SHP77 treated with DMSO at 0.1 percent for 48 hours (cell line): ENCODE data around the gene COBL.

Experiments used
- DNase-seq: peaks from one replicate; lab custom pipeline; 2025; lab: John Stamatoyannopoulos, UW

The COBL gene

DNA sequence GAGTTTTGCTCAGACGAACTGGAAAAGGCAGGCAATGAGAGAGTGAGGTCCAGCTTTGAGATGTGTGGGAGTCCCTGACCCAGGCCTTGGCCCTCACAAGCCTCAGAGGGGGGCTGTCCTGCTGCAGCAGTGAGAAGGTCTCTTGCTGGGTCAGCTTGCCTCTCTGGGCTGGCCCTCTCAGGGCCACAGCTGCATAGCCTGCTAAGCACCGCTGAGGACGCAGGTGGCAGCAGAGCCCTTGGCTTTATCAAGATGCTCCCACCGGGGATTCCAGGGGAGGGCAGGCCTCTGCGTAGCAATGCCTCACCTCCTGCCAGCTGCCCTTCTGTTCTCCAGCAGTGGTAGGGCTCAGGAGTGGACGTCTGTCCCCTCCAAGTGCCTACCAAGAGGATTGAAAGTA, 128.7 kb downstream of the COBL start:
- DNase-seq: peak; percentile 2

DNA sequence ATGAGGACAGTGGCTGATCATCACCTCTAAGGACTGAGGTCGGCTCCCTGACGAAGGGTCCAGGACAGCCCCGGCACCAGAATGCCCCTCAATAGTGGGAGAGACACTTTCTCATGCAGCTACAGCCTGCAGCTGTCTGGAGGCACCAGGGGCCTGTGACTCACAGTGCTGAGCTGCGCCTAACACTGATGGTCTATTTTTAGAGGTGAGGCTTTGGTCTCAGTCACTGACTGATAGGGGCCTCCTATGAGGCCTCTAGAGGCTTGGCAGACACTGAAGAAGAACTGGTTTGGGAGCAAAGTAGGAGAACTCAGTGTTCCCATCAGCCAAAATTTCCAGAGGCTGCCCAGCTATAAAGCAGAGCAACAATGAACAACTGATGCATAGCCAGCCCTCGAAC, 130.1 kb downstream of the COBL start:
- no peak for DNase-seq

DNA sequence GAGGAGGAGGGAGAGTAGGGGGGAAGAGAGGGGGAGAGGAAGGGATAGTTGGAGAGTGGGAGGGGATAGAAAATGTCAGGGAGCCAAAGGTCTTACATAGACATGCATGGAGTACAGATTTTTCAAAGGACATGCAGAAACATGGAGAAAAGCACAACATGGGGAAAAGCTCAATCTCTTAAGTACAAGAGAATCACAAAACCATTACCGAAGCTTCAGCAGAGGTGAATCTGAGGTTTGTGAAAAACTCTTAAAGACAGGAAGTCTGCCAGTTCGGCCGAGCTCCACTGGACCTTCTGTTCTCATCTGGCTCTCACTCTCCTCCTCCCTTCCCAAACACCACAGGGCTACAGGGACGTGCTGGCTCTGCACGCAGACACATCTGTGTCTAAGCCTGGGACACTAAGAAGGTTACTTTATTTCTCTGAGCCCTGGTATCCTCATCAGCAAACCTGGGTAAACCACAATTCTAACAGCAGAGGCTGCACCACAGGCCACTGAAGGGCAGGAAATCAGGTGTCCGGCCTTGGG, 133.9 kb downstream of the COBL start:
- DNase-seq: no peak

DNA sequence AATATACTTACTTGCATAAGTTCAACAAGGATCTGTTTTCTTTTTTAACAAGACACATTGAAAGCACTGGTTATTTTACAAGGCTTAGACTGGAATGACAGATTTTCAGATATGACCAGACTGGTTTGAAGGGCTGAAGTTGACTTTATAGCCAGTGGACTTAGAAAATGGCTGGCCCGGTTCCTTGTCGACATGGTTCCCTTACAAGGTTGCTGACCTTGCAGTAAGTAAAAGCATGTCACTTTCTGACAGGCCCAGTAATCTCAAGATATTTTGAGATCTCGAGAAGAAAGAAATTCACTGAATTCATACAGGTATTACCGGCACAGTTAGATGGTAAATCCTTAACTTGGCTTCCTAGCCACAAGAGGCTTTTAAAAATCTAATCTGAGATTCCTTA, 136.5 kb downstream of the COBL start:
- DNase-seq: no peak

DNA sequence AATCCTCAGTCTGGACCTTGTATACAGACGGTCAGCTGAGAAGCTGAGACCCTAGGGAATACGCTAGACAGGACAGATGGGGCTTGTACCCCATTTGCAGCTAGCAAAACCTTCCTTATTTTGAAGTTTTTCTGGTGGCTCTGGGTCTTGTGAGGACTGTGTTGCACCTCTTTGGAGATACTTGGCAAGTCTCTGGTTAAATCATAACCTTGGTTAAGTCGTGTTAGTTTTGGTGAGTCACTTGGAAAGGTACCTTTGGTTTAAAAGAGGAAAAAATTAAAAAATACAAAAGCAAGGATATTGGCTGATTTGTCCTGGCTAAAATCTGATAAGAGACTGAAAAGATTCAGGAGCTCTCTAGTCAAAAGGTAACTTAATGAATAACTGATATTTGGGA, 140.6 kb downstream of the COBL start:
- no peak for DNase-seq

DNA sequence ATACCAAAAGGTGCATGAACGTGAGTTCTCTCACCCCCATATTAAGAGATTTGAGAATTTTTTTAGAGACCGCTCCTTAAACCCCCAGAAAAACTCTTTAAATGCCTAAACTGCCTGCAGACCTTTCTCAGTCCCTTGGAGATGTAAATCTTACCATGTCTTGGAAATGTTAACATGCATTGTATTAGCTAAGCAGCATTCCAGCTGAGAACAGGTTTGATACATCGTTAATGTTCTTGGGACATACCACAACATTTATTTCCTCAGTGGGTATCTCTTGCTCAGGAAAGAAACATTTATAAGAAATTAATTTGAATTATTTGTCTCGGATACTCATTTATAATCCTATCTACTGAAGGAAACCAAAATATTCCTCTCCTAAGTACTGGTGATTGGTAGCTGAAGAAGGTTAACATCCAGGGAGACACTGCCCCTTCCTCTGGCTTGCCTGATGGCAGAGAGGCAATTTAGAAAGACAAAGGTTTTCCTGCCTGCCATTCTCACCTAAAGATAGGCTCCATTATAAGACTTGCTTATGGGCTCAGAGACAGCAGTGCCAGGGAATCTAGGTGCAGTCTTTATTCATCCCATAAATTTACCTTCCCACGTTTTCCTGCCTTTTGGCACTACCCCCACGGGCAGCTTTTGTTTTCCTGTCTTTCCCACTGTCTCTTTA, 141.2 kb downstream of the COBL start:
- DNase-seq: no peak

DNA sequence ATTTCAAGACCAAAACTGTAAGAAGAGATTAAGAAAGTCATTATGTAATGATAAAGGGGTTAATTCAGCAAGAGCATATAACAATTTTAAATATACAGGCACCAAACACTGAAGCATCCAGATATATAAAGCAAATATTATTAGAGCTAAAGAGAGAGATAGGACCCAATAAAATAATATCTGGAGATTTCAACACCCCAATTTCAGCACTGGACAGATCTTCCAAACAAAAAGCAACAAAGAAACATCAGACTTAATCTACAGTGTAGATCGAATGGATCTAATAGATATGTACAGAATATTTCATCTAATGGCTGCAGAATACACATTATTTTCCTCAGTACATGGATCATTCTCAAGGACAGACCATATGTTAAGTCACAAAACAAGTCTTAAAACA, 151.3 kb downstream of the COBL start:
- DNase-seq: no peak

DNA sequence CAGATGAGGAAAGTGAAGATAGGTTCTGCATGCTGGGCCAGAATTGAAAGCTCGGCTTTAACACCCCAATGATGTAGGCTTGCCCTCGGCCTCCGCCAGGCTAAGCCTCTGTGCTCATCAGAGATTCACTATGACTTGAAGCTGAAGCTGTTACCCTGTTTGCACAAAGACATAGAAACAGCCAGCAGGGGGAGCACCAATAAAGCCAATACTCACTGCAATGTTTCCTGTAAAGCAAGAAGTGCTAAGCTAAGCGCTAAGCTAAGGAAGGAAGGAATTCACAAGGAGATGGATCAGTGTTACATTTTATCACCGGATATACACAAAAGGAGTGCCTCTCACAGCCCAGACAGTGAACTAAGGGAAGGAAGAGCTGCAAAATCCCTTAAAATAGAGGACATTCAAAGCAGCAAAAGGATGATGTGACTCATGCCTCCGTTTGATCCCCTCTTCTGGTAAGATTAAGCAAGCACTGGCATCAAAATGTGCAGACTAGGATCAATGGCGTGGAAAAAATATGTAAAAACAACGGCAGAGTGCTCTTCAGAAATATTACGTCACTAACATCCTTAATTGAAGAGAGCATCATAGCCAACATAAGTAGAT, 153.8 kb downstream of the COBL start:
- DNase-seq: peak; percentile 62

DNA sequence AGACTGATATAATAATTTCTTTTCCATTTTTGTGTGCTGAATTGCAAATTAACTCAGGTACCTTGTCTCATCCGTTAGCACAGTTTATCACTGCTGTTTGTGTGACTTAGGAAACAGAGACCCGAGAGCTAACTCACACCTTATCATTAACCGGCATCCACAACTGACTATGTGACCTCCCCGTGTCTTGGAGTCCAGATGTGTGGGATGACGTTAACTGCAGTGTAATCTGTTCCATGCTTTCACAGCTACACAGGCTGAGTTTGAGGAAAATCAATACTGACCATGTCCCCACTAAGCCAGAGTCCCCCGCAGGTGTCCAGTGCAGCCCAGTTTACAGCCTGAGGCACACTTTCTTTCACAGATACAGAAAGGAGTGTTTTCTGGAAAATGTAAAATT, 154.7 kb downstream of the COBL start:
- no peak for DNase-seq

DNA sequence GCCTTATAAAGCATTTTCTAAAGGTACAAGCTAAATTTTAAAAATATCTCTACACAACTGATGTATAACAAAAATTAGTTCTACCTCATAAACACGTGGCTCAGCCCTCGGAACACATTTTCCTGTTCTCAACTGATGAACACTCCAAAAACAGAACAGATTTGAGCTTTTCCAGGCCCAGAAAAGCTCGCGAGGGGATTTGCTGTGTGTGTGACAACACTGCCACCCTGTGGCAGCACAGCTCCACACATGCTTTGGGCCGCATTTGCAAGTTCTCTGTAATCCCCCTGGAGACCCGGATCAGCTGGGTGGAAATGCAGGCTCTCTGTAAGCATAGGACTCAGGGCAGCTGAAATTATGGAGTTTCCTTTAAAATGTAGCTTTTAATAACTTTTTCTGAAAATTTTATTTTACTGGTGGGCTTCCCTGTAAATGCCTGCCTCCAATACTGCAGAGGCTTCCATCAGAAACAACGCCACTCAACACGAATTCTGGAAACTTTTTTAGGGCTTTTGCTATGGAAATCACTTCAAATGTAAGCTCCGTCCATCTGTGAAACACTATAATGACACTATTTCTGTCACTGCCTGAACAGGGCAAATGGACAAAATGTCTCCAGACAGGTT, 155.5 kb downstream of the COBL start:
- peak; percentile 66 for DNase-seq

DNA sequence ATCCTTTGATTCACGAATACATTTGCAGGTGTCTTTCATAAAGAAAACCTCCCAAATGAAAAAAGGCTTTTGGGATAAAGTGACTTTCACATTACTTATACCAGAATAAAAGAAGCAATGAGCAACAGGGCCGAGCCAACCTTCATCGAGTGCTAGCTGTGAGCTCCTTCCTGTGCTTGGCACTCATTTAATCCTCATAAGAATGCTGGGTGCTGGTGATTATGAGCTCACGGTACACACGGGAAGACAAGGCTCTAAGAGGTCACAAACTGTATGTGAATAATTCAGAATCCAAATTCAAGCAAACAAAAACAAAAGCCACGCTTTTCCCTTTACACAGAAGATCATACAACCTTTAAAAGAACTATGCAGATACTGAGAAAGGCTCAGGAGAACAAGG, 156.2 kb downstream of the COBL start:
- no peak for DNase-seq

DNA sequence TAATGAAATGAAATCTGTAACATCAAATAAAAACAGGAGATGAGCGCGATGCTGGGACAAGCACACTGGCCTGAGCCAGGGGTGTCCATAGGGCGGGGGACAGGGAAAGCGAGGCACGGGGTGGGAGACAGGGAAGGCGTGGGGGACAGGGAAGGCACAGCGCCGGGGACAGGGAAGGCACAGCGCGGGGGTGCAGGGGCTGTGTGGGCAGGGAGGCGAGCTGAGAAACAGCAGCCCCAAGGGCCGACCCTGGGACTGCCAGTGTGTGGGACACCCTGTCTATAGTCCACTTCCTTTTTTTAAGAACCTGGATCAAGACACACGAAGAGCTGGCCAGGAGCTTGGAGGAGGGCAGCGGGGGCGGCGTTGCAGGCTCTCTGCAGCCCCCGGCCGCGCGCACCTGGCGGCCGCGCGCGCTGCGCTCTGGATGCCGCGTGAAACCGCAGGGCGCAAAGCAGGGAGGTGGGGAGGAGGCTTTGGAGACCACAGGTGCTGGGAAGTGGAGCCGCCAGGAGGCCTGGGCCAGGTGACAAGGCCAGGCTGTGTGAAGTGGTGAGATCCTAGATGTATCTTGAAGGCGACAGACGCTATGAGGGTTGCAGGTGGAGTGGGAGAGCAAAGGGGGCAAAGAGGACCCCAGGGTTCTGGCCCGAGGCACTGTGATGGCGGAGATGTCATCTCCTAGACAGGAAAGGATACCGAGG, 157.7 kb downstream of the COBL start:
- no peak for DNase-seq

DNA sequence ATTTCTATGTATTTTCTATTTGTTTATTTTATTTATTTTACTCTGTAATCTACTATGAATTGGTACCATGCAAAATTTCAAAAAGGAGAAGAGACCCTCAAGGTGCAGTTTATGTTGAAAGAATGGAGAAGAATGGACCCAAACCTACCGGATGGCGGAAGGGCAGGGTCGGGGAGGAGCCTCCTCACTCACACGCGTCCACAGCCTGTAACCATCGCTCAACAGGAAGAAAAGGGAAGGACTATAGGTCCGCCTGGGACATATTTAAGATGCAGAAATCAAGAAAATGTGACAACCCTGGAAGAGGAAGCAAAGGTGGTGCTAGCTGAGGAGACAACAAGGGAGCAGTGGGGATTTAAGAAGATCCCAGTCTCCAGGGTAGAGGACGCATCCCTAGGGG, 158.4 kb downstream of the COBL start:
- no peak for DNase-seq

DNA sequence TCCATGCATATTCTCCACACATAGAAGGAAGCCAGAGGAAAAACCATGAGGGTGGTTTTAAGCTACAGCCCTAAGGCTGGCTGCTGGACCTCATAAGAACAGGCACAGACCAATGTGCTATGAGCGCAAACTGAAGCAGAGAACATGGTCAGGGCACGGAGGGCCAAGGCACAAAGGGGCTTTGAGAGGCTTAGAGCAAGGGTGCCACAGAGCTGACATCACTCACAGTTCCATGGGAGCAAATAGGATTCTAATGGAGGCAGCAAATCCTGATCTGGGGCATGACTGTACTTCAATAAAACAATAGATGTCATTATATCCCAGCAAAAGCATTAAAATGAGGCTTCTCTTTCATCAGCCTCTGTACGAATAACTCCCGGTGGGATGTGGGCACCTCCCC, 162.4 kb downstream of the COBL start:
- DNase-seq: no peak

DNA sequence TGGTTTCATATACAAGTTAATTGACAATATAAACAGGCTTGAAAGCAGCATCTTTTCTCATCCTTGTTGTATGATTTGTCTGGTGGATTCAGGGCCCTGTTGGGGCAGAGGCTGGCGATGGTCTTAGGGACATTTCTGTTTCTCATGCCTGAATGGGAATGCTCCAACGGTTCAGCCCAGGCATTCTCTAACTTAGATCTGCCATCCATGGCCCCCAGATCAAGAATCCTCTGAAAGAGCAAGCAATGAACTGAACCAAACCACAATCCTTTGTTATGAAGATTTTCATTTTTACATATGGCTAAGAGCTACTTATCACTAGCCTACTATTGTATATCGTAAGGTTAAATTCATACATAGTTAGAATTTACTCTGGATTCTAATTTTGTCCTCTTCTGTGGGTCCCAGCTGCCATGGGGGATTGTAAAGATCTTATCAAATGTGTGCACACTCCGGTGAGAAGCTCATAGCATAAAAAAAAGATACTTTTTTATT, 163.9 kb downstream of the COBL start:
- DNase-seq: no peak

DNA sequence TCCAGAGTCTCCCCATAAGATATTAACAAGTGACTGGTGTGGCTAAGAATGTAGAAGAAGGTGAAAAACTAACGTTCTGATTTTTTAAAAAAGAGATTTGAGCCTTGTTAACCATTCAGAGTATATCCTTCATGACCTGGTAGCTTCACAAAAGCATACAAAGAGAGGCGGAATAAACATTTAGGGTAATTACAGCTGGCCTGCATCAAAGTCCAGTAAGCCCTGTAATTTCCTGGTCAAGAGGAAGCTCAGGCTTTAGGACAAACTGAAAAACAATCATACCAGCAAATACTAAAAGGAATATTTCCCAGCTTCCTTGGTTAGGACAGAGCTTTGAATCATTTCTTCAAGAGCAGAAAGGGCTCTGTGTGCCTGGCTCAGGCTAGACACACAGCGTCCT, 165.2 kb downstream of the COBL start:
- no peak for DNase-seq

DNA sequence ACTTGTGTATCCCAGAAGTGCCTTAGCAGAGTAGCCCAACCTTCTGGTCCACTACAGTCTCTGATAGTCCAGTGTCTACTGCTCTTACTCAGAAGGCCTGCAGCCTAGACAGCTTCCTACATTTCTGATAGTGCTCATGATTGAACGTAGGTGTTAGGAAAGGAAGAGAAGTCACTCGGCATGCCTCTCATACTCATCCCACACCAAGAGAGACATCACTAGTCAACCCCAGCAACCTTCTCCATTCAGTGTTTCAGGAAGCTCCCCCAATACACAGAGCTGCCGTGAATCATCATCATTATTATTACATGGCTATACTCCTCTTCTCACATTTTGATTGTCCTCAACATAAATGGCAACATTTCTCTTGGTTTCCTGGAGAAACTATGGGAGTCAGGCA, 166.4 kb downstream of the COBL start:
- DNase-seq: no peak

DNA sequence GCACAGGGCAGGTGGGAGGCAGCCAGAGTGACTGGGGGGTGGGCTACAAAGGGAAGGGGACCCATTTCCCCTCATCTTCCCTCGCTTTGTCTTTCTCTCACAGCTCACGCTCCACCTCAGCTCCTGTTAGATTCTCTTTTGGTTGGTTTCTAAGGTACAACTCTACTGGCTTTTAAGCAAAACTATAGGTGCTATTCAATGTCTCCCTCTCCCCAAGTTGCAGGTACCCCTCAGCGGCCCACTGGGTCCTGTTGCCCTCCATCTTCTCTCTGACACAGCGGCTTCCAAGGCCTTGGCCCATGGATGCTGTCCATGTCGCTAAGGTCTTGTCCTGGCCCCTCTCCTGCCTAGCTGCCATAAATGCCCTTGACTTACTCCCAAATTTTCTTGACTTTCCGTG, 168.4 kb downstream of the COBL start:
- DNase-seq: no peak

DNA sequence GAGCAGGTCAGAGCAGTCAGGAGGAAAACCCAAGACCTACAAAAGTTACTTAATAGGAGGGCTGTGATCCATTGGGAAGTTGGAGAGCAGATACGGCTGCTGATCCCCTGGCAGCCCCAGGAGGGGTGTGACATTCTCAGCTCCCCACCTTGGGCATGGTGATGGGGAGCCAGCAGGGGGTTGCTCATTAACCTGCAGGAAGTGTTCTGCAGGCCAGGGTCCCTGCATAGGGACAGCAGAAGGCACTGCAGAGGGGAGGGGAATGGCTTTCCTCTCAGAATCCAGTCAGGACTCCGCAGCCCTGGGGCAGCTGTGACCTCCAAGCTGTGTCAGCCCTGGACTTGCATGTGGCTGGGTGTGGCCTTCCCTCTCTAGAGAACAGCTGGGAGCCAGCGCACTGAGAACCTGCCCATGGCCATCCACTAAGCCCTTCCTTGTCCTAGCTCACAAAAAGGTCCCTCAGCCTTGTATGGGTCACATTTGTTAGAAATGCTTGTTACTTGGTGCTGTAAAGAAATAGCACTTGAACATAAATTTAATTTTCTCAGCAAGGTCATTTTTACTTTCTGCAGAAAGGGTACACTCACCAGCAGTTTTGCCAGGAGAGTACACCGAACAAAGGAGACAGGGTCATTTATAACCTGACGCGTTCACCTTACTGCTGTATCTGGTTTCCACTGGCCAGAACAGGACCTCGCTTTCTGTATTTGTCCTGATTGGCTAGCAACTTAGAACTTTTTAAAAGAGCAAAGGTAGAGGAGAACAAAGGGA, 169.6 kb downstream of the COBL start:
- DNase-seq: no peak

DNA sequence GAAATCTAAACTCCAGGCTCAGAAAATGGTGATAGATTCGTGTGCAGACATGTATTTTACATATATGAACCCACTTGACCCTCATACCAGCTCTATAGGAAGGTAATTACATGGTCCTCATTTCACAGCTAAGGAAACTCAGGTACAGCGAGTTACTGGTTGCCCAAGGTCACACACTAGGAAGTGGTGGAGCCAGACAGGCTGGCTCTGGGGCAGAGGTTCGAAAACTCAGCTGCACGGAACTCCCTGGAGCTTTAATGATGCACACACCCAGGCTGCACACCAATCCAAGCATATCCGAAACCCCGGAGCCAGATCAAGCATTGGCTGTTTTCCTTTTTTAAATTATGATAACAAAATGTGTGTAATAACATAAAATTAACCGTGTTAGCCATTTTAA, 172.4 kb downstream of the COBL start:
- DNase-seq: no peak

DNA sequence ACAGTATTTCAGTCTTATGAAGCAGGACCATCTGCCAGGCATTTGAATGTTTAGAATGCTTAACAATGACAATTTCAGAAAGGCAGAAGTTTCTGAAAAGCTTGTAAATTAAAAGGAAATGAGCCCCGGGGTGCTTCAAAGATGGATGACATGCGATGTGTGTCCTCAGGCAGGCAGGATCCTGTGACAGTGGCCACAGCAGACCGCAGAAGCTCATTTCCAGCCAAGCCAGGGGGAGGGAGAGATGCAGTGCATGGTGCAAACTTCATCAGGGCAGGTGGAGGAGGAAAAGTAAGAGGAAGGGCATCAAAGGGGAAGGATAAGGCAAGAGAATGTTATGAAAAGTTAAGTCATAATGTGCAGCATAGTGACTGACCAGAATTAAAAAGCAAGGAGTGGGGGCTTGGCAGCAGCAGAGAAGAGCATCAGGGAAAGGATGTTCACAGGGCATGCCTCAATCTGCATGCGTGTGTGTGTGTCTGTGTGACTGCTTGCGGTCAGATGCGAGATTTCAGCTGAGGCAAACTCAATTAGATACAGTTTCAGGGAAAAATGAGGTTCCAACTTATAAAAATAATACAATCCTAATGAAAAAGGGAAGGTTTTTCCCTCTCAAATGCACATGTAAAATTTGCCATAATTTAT, 173.7 kb downstream of the COBL start:
- no peak for DNase-seq
